OCI-LY1 (cell line): ENCODE data around the gene DNAJB12.

Experiments used
- H2AFZ ChIP-seq: fragments of 200-600 bp; sonication (generic), shearing (Covaris generic); 2 replicates; pipeline ENCODE4 v1.6.0; 2014; ENCODE audit warnings: antibody characterized with exemption, mild to moderate bottlenecking, low read length
- H3F3A ChIP-seq: fragments of 200-600 bp; sonication (generic), shearing (Covaris generic); 2 replicates; pipeline ENCODE4 v1.6.0; 2014; ENCODE audit warnings: mild to moderate bottlenecking, antibody characterized with exemption, low read length, moderate library complexity; ENCODE audit not compliant: insufficient read depth
- H3K27ac ChIP-seq: fragments of 200-600 bp; sonication (generic); 2 replicates; pipeline ENCODE4 v1.5.1; 2014; ENCODE audit warnings: low read length, mixed run types, mild to moderate bottlenecking, low read depth; ENCODE audit not compliant: poor library complexity, severe bottlenecking
- H3K27me3 ChIP-seq: fragments of 200-600 bp; sonication (generic); 2 replicates; pipeline ENCODE4 v1.6.0; 2014; ENCODE audit warnings: antibody characterized with exemption, mild to moderate bottlenecking, low read length, moderate library complexity; ENCODE audit not compliant: insufficient read depth
- H3K36me3 ChIP-seq: fragments of 200-600 bp; sonication (generic); 2 replicates; pipeline ENCODE4 v1.6.1; 2014; ENCODE audit warnings: mild to moderate bottlenecking, antibody characterized with exemption, low read length, moderate library complexity, mixed read lengths; ENCODE audit not compliant: insufficient read depth
- H3K4me1 ChIP-seq: fragments of 200-600 bp; sonication (generic); 2 replicates; pipeline ENCODE4 v1.5.1; 2014; ENCODE audit warnings: mild to moderate bottlenecking, low read length, moderate library complexity; ENCODE audit not compliant: insufficient read depth, severe bottlenecking
- H3K4me2 ChIP-seq: fragments of 200-600 bp; sonication (generic), shearing (Covaris generic); 2 replicates; pipeline ENCODE4 v1.6.1; 2014; ENCODE audit warnings: low read length
- H3K4me3 ChIP-seq: fragments of 200-600 bp; sonication (generic); 2 replicates; pipeline ENCODE4 v1.5.1; 2014; ENCODE audit warnings: low read length, low read depth, mild to moderate bottlenecking, mixed read lengths; ENCODE audit not compliant: poor library complexity, severe bottlenecking
- H3K79me2 ChIP-seq: fragments of 200-600 bp; shearing (Covaris generic); 2 replicates; pipeline ENCODE4 v1.6.1; 2016; ENCODE audit warnings: mixed run types, low read length, mixed read lengths; ENCODE audit not compliant: insufficient read depth
- H3K9ac ChIP-seq: fragments of 200-600 bp; sonication (generic), shearing (Covaris generic); 2 replicates; pipeline ENCODE4 v1.6.1; 2014; ENCODE audit warnings: mild to moderate bottlenecking, low read length, mixed read lengths
- H3K9me2 ChIP-seq: fragments of 200-600 bp; sonication (generic), shearing (Covaris generic); 2 replicates; pipeline ENCODE4 v1.6.1; 2014; ENCODE audit warnings: low read depth, mild to moderate bottlenecking, low read length, mixed read lengths
- H3K9me3 ChIP-seq: fragments of 200-600 bp; shearing (Covaris generic); 2 replicates; pipeline ENCODE4 v1.6.1; 2014; ENCODE audit warnings: low read length, mixed read lengths
- H4K20me1 ChIP-seq: fragments of 200-600 bp; sonication (generic), shearing (Covaris generic); 2 replicates; pipeline ENCODE4 v1.6.0; 2016; ENCODE audit warnings: mild to moderate bottlenecking, low read length; ENCODE audit not compliant: insufficient read depth
- EZH2 ChIP-seq: fragments of 200-600 bp; sonication (generic), shearing (Covaris generic); IDR thresholded peaks from 2 replicates; pipeline ENCODE4 v1.8.0; 2017; ENCODE audit warnings: borderline replicate concordance, mixed run types, mild to moderate bottlenecking, antibody characterized with exemption, low read length, moderate library complexity, mixed read lengths
- TF ChIP-seq, protein P1 (sequence below): fragments of 200-600 bp; sonication (generic), shearing (Covaris generic); IDR thresholded peaks from 2 replicates; pipeline ENCODE4 v1.5.1; 2017; ENCODE audit warnings: mild to moderate bottlenecking, antibody characterized with exemption, low read length, moderate library complexity, mixed read lengths

Gene DNAJB12

GRCh38 chr10:72306215-72306760, 48.4 kb downstream of the DNAJB12 start:
- Histone ChIP-seq H3K4me1 (peaks cover 75% of the 10 kb centered on the region), H3K4me3 (no peak overlapping the region), H3K27me3 (no peaks in the 10 kb centered on the region), H3F3A (peaks cover 10% of the 10 kb centered on the region; the same call in 1 of the 2 replicates), H3K36me3 (no peaks in the 10 kb centered on the region), H3K27ac (peak overlapping the region; percentile 90), H3K9me3 (no peaks in the 10 kb centered on the region), H3K9me2 (no peaks in the 10 kb centered on the region), H4K20me1 (no peaks in the 10 kb centered on the region), H3K79me2 (no peaks in the 10 kb centered on the region), H3K4me2 (peak overlapping the region; percentile 19; the same call in 1 of the 2 replicates), H2AFZ (no peak overlapping the region), H3K9ac (peak overlapping the region; percentile 31; the same call in 1 of the 2 replicates)
- TF ChIP-seq, protein P1, sequence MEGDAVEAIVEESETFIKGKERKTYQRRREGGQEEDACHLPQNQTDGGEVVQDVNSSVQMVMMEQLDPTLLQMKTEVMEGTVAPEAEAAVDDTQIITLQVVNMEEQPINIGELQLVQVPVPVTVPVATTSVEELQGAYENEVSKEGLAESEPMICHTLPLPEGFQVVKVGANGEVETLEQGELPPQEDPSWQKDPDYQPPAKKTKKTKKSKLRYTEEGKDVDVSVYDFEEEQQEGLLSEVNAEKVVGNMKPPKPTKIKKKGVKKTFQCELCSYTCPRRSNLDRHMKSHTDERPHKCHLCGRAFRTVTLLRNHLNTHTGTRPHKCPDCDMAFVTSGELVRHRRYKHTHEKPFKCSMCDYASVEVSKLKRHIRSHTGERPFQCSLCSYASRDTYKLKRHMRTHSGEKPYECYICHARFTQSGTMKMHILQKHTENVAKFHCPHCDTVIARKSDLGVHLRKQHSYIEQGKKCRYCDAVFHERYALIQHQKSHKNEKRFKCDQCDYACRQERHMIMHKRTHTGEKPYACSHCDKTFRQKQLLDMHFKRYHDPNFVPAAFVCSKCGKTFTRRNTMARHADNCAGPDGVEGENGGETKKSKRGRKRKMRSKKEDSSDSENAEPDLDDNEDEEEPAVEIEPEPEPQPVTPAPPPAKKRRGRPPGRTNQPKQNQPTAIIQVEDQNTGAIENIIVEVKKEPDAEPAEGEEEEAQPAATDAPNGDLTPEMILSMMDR, result no peak
- no peak for TF ChIP-seq EZH2

GRCh38 chr10:72303424-72304128, 51.1 kb downstream of the DNAJB12 start:
- H4K20me1 ChIP-seq, result no peaks in the 10 kb centered on the region
- H3K9me2 ChIP-seq, result no peaks in the 10 kb centered on the region
- peak overlapping the region; percentile 20; the same call in 1 of the 2 replicates for H3K9ac ChIP-seq
- no peak for TF ChIP-seq EZH2
- TF ChIP-seq, protein P1, result no peak
- H3K27ac ChIP-seq, result peak overlapping the region; percentile 92
- H3K4me1 ChIP-seq, result peaks cover 62% of the 10 kb centered on the region
- H3K36me3 ChIP-seq, result no peaks in the 10 kb centered on the region
- peak overlapping the region; percentile 5; the same call in 1 of the 2 replicates for H3K4me2 ChIP-seq
- H3K27me3 ChIP-seq, result no peaks in the 10 kb centered on the region
- no peaks in the 10 kb centered on the region for H3K9me3 ChIP-seq
- H3K4me3 ChIP-seq, result peak overlapping the region; percentile 45
- H2AFZ ChIP-seq, result no peak overlapping the region
- H3F3A ChIP-seq, result peaks cover 14% of the 10 kb centered on the region; the same call in 1 of the 2 replicates
- no peaks in the 10 kb centered on the region for H3K79me2 ChIP-seq

GRCh38 chr10:72298592-72299519, 55.9 kb downstream of the DNAJB12 start:
- peak overlapping the region; percentile 60 for H3K27ac ChIP-seq
- H3K36me3 ChIP-seq, result no peaks in the 10 kb centered on the region
- H3F3A ChIP-seq, result 0 out of 2 replicates have a peak, but pooled peaks cover 4% of the 10 kb centered on the region
- H3K9me2 ChIP-seq, result no peaks in the 10 kb centered on the region
- peak overlapping the region; percentile 29; the same call in 1 of the 2 replicates for H3K9ac ChIP-seq
- no peak overlapping the region for H3K4me3 ChIP-seq
- no peaks in the 10 kb centered on the region for H3K79me2 ChIP-seq
- H3K27me3 ChIP-seq, result no peaks in the 10 kb centered on the region
- no peak for TF ChIP-seq EZH2
- TF ChIP-seq, protein P1, result no peak
- peaks cover 55% of the 10 kb centered on the region for H3K4me1 ChIP-seq
- H3K4me2 ChIP-seq, result peak overlapping the region; percentile 99; the same call in 1 of the 2 replicates
- H3K9me3 ChIP-seq, result no peaks in the 10 kb centered on the region
- no peak overlapping the region for H2AFZ ChIP-seq
- H4K20me1 ChIP-seq, result no peaks in the 10 kb centered on the region
